MCF 10A (cell line): ENCODE data around the gene SPOCK1. TPM values are rescaled to one million over a fixed set of nuclear protein-coding genes. Genes with fewer than 3 reads are reported as not detected.

Experiments used
- BruUV-seq: library from RNA; stranded (reverse); fragments of 400-500 nt; replicated peaks from 2 replicates; lab custom pipeline; 2021; lab: Mats Ljungman, UMichigan
- CTCF ChIA-PET: fragments of 300-600 bp; sonication (Branson Sonifier 250); formaldehyde crosslinking; extraction: SDS; loops from one replicate; lab custom pipeline; 2021; ENCODE audit warnings: antibody characterized with exemption, inconsistent platforms; lab: Yijun Ruan, JAX
- POLR2A ChIA-PET: fragments of 300-600, 350-650 bp; sonication (Branson Sonifier 250); formaldehyde crosslinking; extraction: SDS; loops from one replicate; lab custom pipeline; 2020; ENCODE audit warnings: antibody characterized with exemption, inconsistent platforms; lab: Yijun Ruan, JAX
- DNase-seq: peaks from one replicate; pipeline ENCODE4 v3.0.0-alpha.2; 2018; ENCODE audit not compliant: unreplicated experiment
- H3K27ac Mint-ChIP-seq: one replicate; pipeline ENCODE4 v1.8.0; 2022; ENCODE audit warnings: mild to moderate bottlenecking, low read depth, mixed read lengths; ENCODE audit not compliant: unreplicated experiment
- H3K27me3 Mint-ChIP-seq: one replicate; pipeline ENCODE4 v1.8.0; 2022; ENCODE audit warnings: mixed read lengths; ENCODE audit not compliant: insufficient read depth, unreplicated experiment
- H3K36me3 Mint-ChIP-seq: one replicate; pipeline ENCODE4 v1.8.0; 2022; ENCODE audit warnings: mild to moderate bottlenecking, moderate library complexity, mixed read lengths; ENCODE audit not compliant: insufficient read depth, unreplicated experiment
- H3K4me1 Mint-ChIP-seq: one replicate; pipeline ENCODE4 v1.8.0; 2022; ENCODE audit warnings: mixed read lengths; ENCODE audit not compliant: insufficient read depth, unreplicated experiment
- H3K4me3 Mint-ChIP-seq: one replicate; pipeline ENCODE4 v1.8.0; 2022; ENCODE audit warnings: mild to moderate bottlenecking, moderate library complexity, mixed read lengths; ENCODE audit not compliant: unreplicated experiment
- H3K9me3 Mint-ChIP-seq: one replicate; pipeline ENCODE4 v1.8.0; 2022; ENCODE audit warnings: mixed read lengths; ENCODE audit not compliant: unreplicated experiment
- intact Hi-C: fragments of 100-400 bp; cut with micrococcal nuclease; formaldehyde crosslinking; loops from 2 replicates; pipeline ENCODE4 v1.14.1; 2022
- total RNA-seq: library from RNA; stranded (reverse); gene quantifications from 2 replicates; pipeline ENCODE4 v1.2.3, GENCODE V29; 2022
- TF ChIP-seq, protein P1 (sequence below): fragments of 200-600 bp; IDR thresholded peaks from one replicate; pipeline ENCODE4 v1.8.0; 2022; ENCODE audit warnings: antibody characterized with exemption, mild to moderate bottlenecking; ENCODE audit not compliant: unreplicated experiment

Gene SPOCK1
- total RNA-seq, 1 experiment from 2014 or later, result 34.3 TPM

DNA sequence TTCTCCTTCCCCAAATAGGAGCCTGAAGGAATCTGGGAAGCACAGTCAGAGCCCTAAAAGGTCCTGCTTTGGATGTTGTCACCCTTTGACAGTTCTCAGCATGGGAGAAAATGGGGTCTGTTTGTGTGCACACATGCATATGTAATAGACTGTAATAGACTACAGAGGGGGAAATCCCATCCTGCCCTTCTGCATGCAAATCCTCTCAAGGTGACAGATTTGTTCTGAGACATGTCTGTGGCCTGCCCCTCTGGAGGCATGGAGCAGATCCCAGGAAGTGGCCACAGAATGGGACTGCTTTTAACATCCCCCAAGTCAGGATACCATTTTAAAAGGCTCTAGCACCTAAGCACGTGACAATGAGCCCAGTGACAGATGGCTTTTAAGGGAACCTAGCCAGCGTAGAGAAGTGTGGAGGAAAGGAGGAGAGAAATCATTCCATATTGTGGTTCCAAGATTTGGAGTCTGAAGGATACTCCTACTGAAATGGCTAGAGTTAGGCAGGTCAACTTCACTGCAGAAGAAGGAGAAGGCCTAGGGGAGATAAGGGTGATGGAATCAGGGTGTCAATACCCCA is 483.5 kb downstream of the SPOCK1 start:
- H3K36me3 Mint-ChIP-seq, result no peaks in the 10 kb centered on the region
- TF ChIP-seq, protein P1, sequence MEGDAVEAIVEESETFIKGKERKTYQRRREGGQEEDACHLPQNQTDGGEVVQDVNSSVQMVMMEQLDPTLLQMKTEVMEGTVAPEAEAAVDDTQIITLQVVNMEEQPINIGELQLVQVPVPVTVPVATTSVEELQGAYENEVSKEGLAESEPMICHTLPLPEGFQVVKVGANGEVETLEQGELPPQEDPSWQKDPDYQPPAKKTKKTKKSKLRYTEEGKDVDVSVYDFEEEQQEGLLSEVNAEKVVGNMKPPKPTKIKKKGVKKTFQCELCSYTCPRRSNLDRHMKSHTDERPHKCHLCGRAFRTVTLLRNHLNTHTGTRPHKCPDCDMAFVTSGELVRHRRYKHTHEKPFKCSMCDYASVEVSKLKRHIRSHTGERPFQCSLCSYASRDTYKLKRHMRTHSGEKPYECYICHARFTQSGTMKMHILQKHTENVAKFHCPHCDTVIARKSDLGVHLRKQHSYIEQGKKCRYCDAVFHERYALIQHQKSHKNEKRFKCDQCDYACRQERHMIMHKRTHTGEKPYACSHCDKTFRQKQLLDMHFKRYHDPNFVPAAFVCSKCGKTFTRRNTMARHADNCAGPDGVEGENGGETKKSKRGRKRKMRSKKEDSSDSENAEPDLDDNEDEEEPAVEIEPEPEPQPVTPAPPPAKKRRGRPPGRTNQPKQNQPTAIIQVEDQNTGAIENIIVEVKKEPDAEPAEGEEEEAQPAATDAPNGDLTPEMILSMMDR, result no peak
- no peak overlapping the region for H3K4me3 Mint-ChIP-seq
- H3K4me1 Mint-ChIP-seq, result no peaks in the 10 kb centered on the region
- POLR2A ChIA-PET, result no interaction called here
- CTCF ChIA-PET, result interaction anchor here (0.8 kb wide), 1 partner anchor 766 kb away, joined by 4 read pairs; no protein-coding TSS in a partner anchor
- H3K27me3 Mint-ChIP-seq, result no peaks in the 10 kb centered on the region
- BruUV-seq, result no TSS peak
- no peak overlapping the region for H3K27ac Mint-ChIP-seq
- intact Hi-C loops, result no loop called here
- no peak for DNase-seq
- no peaks in the 10 kb centered on the region for H3K9me3 Mint-ChIP-seq

DNA sequence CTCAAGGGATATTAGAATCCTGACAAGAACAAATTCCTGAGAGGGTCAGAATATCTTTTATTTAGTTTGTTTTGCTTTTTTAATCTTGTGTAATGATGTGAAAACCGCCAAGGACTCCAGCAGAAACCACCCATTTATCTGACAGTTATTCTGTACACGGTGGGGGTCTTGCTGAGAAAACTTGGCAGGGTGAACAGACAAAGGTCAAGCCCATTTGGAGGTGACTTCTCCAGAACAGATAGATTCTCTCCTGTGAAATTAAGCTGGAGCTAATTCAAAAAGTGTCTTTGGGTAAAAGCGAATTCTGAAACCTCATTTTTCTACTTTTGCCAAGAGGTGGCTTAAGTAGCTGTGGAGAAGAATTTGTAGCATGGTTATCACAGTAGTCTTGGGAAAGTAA is 484.4 kb downstream of the SPOCK1 start:
- Mint-ChIP-seq H3K36me3 (no peaks in the 10 kb centered on the region), H3K4me3 (no peak overlapping the region), H3K9me3 (no peaks in the 10 kb centered on the region), H3K27me3 (no peaks in the 10 kb centered on the region), H3K4me1 (no peaks in the 10 kb centered on the region), H3K27ac (no peak overlapping the region)
- BruUV-seq, result no TSS peak
- ChIA-PET POLR2A (interaction anchor here (1.1 kb wide), 1 partner anchor 11 kb away, joined by 3 read pairs; no protein-coding TSS in a partner anchor), CTCF (interaction anchor here (0.7 to 0.8 kb wide), 2 partner anchors 261 to 765 kb away, joined by 3 to 4 read pairs; no protein-coding TSS in a partner anchor)
- TF ChIP-seq, protein P1, result no peak
- intact Hi-C loops, result no loop called here
- no peak for DNase-seq

DNA sequence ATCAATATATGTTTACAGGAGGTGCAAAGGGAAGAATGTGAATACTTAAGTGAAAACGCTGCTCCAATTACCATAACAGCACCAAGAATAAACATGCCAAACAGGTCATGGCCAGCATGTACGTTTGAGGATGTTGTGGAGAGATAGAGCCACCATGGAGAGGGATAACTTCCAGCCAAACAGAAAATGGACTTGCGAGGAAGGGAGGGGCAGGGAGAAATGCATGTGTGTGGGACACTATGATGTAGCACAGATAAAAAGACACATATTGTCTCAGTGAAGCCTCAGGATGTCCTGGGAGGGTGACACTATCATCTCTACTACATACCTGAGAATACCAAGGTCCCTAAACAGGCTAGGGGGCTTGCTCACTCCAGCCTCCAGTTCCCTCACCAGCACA is 488.9 kb downstream of the SPOCK1 start:
- H3K4me3 Mint-ChIP-seq, result no peak overlapping the region
- ChIA-PET POLR2A (no interaction called here), CTCF (no interaction called here)
- intact Hi-C loops, result no loop called here
- no TSS peak for BruUV-seq
- DNase-seq, result no peak
- no peak overlapping the region for H3K27ac Mint-ChIP-seq
- no peaks in the 10 kb centered on the region for H3K36me3 Mint-ChIP-seq
- H3K27me3 Mint-ChIP-seq, result no peaks in the 10 kb centered on the region
- TF ChIP-seq, protein P1, result no peak
- no peaks in the 10 kb centered on the region for H3K4me1 Mint-ChIP-seq
- H3K9me3 Mint-ChIP-seq, result peaks cover 6% of the 10 kb centered on the region

DNA sequence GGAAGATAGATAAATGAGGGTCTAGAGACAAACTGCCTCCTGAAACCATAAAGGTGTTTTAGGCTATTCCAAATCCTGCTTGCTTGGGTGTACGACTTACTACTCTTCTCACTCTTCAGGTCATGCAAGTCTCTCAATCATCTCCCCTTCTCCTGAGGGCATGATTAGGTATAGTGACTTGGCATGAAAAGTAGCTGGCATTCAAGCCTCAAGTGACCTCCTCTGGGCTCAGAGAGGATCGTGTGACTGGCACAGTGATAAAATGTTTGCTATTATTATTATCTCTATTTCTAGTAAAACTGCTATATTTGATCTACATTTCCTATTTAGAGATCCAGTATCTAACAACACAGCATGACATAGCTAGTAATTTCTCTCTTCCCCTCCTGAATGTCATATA is 494.8 kb downstream of the SPOCK1 start:
- ChIA-PET CTCF (interaction anchor here (0.9 kb wide), 1 partner anchor 793 kb away, joined by 3 read pairs; no protein-coding TSS in a partner anchor), POLR2A (interaction anchor here (0.6 to 1.0 kb wide), 2 partner anchors 28 to 42 kb away, joined by 3 read pairs; no protein-coding TSS in a partner anchor)
- H3K9me3 Mint-ChIP-seq, result peaks cover 8% of the 10 kb centered on the region
- no peak overlapping the region for H3K27ac Mint-ChIP-seq
- no peaks in the 10 kb centered on the region for H3K36me3 Mint-ChIP-seq
- TF ChIP-seq, protein P1, result no peak
- H3K27me3 Mint-ChIP-seq, result no peaks in the 10 kb centered on the region
- DNase-seq, result no peak
- no peak overlapping the region for H3K4me3 Mint-ChIP-seq
- no peaks in the 10 kb centered on the region for H3K4me1 Mint-ChIP-seq
- BruUV-seq, result no TSS peak
- intact Hi-C loops, result no loop called here
